ENCODE results near the gene C2CD5.

GRCh38 chr12:22409377-22410164, 134.8 kb downstream of the C2CD5 start:
- TF ChIP-seq CTCF (conservative IDR thresholded peaks at IDR 0.05 in 1 of 2, IDR thresholded peaks at IDR 0.05 in 1 of 2; ENCODE audit: low read depth in 1 of 2, low read length in 2 of 2) (no peak), EZH2 (IDR thresholded peaks at IDR 0.05; ENCODE audit: low read length, missing control alignments) (no peak)
